Measurements from ENCODE around the gene AP2A1. TPM values are rescaled to one million over a fixed set of nuclear protein-coding genes. Genes with fewer than 3 reads are reported as not detected.

AP2A1 gene
- total RNA-seq, 1 donor from 2014 or later: 98.9 TPM

DNA sequence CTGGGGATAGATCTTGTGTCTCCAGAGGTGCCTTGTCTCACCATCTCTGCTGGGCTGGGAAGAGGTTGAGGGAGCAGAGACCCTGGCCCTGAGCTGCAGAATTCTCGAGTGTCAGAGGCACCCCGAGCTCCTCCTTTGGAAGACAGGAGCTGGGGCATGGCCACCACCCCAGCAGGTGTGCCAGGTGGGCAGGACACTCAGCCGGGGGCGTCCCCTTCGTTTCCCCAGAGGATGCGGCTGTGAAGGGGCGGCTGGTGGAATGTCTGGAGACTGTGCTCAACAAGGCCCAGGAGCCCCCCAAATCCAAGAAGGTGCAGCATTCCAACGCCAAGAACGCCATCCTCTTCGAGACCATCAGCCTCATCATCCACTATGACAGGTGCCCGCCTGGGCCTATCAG is 31.8 kb downstream of the AP2A1 start:
- Histone ChIP-seq H3K27me3 (ENCODE audit: control insufficient read depth, insufficient read depth, low read length) (no peaks in the 10 kb centered on the region), H3K4me3 (ENCODE audit: low read depth, low read length) (no peak overlapping the region), H3K36me3 (ENCODE audit: control insufficient read depth, insufficient read depth, low read length) (peaks cover 2% of the 10 kb centered on the region)
- no peak for DNase-seq (ENCODE audit: low read depth)
- TF ChIP-seq, protein P1, sequence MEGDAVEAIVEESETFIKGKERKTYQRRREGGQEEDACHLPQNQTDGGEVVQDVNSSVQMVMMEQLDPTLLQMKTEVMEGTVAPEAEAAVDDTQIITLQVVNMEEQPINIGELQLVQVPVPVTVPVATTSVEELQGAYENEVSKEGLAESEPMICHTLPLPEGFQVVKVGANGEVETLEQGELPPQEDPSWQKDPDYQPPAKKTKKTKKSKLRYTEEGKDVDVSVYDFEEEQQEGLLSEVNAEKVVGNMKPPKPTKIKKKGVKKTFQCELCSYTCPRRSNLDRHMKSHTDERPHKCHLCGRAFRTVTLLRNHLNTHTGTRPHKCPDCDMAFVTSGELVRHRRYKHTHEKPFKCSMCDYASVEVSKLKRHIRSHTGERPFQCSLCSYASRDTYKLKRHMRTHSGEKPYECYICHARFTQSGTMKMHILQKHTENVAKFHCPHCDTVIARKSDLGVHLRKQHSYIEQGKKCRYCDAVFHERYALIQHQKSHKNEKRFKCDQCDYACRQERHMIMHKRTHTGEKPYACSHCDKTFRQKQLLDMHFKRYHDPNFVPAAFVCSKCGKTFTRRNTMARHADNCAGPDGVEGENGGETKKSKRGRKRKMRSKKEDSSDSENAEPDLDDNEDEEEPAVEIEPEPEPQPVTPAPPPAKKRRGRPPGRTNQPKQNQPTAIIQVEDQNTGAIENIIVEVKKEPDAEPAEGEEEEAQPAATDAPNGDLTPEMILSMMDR (IDR thresholded peaks at IDR 0.05; ENCODE audit: insufficient read depth, low read length, poor library complexity, severe bottlenecking): no peak

DNA sequence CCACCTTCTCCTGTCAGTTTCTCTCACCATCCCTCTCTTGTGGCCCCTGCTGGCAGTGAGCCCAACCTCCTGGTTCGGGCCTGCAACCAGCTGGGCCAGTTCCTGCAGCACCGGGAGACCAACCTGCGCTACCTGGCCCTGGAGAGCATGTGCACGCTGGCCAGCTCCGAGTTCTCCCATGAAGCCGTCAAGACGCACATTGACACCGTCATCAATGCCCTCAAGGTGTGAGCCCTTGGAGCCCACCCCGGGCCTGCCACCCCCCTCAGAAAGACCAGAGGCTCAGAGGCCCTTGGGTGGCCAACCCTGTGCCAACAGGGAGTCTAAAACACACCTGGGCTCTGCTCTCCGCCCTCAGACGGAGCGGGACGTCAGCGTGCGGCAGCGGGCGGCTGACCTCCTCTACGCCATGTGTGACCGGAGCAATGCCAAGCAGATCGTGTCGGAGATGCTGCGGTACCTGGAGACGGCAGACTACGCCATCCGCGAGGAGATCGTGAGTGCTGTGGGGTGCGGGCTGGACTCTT is 32.5 kb downstream of the AP2A1 start:
- no peak overlapping the region for H3K4me3 ChIP-seq (ENCODE audit: low read depth, low read length)
- H3K36me3 ChIP-seq (ENCODE audit: control insufficient read depth, insufficient read depth, low read length): peaks cover 2% of the 10 kb centered on the region
- TF ChIP-seq, protein P1 (IDR thresholded peaks at IDR 0.05; ENCODE audit: insufficient read depth, low read length, poor library complexity, severe bottlenecking): no peak
- H3K27me3 ChIP-seq (ENCODE audit: control insufficient read depth, insufficient read depth, low read length): no peaks in the 10 kb centered on the region
- DNase-seq (ENCODE audit: low read depth): no peak

DNA sequence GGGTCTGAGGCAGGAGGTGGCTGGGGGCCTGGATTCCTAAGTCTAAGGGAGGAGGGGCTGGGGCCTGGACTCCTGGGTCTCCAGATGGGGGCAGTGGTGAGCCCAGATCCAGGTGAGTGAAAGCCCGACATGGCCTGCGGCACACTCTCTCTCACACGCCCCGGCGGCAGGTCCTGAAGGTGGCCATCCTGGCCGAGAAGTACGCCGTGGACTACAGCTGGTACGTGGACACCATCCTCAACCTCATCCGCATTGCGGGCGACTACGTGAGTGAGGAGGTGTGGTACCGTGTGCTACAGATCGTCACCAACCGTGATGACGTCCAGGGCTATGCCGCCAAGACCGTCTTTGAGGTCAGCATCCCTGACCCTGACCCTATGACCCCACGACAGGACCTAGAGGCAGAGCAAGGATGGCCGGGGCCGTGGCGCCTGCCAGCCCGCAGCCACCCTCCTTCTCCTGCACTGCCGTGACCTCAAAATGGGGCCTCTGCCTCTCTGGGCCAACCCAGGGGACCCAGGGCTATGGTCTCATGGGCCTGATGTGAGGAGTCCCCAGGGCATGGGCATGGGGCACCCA is 33.1 kb downstream of the AP2A1 start:
- no peak for DNase-seq (ENCODE audit: low read depth)
- Histone ChIP-seq H3K27me3 (ENCODE audit: control insufficient read depth, insufficient read depth, low read length) (no peaks in the 10 kb centered on the region), H3K4me3 (ENCODE audit: low read depth, low read length) (no peak overlapping the region), H3K36me3 (ENCODE audit: control insufficient read depth, insufficient read depth, low read length) (peaks cover 2% of the 10 kb centered on the region)
- TF ChIP-seq, protein P1 (IDR thresholded peaks at IDR 0.05; ENCODE audit: insufficient read depth, low read length, poor library complexity, severe bottlenecking): peak; percentile 23

DNA sequence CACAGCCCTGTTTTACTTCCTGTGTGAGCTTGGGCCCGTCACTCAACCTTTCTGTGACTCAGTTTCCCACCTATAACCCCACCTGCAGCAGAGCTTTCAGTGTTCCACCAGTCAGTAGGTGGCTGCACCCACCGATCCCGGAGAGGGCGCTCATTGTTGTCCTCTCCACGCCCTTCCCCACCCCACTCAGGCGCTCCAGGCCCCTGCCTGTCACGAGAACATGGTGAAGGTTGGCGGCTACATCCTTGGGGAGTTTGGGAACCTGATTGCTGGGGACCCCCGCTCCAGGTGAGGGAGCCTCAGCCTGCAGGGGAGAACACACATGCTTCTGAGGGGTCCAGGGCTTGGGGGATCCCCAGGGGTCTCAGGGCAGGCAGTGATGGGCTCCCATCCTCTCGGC is 34.0 kb downstream of the AP2A1 start:
- H3K36me3 ChIP-seq (ENCODE audit: control insufficient read depth, insufficient read depth, low read length): peaks cover 2% of the 10 kb centered on the region
- H3K27me3 ChIP-seq (ENCODE audit: control insufficient read depth, insufficient read depth, low read length): no peaks in the 10 kb centered on the region
- H3K4me3 ChIP-seq (ENCODE audit: low read depth, low read length): no peak overlapping the region
- no peak for DNase-seq (ENCODE audit: low read depth)
- TF ChIP-seq, protein P1 (IDR thresholded peaks at IDR 0.05; ENCODE audit: insufficient read depth, low read length, poor library complexity, severe bottlenecking): no peak

DNA sequence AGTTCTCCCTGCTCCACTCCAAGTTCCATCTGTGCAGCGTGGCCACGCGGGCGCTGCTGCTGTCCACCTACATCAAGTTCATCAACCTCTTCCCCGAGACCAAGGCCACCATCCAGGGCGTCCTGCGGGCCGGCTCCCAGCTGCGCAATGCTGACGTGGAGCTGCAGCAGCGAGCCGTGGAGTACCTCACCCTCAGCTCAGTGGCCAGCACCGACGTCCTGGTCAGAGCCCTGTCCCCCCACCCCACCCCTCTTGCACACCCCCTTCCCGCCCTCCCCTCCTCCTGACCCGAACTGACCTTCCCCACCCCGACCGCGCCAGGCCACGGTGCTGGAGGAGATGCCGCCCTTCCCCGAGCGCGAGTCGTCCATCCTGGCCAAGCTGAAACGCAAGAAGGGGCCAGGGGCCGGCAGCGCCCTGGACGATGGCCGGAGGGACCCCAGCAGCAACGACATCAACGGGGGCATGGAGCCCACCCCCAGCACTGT is 34.6 kb downstream of the AP2A1 start:
- Histone ChIP-seq H3K4me3 (ENCODE audit: low read depth, low read length) (peak overlapping the region; percentile 40), H3K36me3 (ENCODE audit: control insufficient read depth, insufficient read depth, low read length) (peaks cover 1% of the 10 kb centered on the region), H3K27me3 (ENCODE audit: control insufficient read depth, insufficient read depth, low read length) (no peaks in the 10 kb centered on the region)
- TF ChIP-seq, protein P1 (IDR thresholded peaks at IDR 0.05; ENCODE audit: insufficient read depth, low read length, poor library complexity, severe bottlenecking): no peak
- DNase-seq (ENCODE audit: low read depth): no peak
